ENCODE data around the gene MCRIP2. TPM values are rescaled to one million over a fixed set of nuclear protein-coding genes. Genes with fewer than 3 reads are reported as not detected.

Gene MCRIP2
- total and polyA plus RNA-seq, 2 of the 8 experiments (the other 6 are each of a cell fraction or from before 2014, with no cell fraction given) = 45.4 to 75.5 TPM

- TF ChIP-seq CHD7 (IDR thresholded peaks at IDR 0.05; ENCODE audit: insufficient replicate concordance, low read length) (no peak), BACH1 (IDR thresholded peaks at IDR 0.05; ENCODE audit: low read length) (no peak)
Observed at GRCh38 chr16:672851-673250, 31.2 kb downstream of the MCRIP2 start (continued).

Measured in H1 (cell line).